Uterine smooth muscle cell (primary cell): Measurements from ENCODE around the gene CLEC3A. TPM values are rescaled to one million over a fixed set of nuclear protein-coding genes. Genes with fewer than 3 reads are reported as not detected.

Experiments used
- total RNA-seq: library from RNA; depleted of rRNA; stranded (reverse); fragments of >200 nt; gene quantifications from 2 replicates; pipeline ENCODE4 v1.2.3, GENCODE V29; 2014

CLEC3A gene, protein sequence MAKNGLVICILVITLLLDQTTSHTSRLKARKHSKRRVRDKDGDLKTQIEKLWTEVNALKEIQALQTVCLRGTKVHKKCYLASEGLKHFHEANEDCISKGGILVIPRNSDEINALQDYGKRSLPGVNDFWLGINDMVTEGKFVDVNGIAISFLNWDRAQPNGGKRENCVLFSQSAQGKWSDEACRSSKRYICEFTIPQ
- not detected in 2 replicates for total RNA-seq

DNA sequence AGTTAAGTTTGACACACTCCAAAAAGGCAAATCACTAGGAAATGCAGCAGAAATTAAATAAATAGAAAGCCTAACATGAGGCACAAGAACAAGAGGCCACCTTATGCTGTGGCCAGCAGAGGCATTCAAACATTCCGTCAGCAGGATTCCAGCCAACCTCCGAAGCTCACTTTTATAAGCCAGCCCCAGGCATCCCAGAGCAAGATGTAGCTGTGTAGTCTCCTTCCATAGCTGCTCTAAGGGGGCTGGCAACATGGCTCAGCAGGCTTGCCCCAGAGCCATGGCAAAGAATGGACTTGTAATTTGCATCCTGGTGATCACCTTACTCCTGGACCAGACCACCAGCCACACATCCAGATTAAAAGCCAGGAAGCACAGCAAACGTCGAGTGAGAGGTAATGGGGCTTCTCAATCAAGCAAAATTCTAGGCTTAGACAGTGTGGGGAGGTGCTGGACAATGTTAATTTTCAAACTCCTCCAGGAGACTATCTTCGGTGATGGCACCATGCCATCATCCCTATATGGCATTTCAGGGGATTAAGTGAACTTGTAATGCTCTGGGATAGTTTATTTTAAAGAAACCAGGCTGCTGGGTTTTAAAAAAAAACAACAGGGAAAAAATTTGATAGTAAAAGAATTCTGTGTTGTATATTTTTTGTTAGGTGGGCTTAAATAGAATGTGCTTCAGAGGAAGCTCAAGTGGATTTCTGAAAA, at the start of gene CLEC3A:
Gene CLEC3A (plus strand): TSS at position 202 of the 714 bp plus-strand sequence. CDS start 79 bp downstream, at position 281.

Other genes starting within 250 kb of the CLEC3A start
- 18.7 TPM in 2 replicates for gene VAT1L, start 234.0 kb upstream of the CLEC3A start, total RNA-seq
- gene WWOX, start 77.1 kb downstream of the CLEC3A start, total RNA-seq = 23.9 and 24.5 TPM in 2 replicates